H54 (cell line): Measurements from ENCODE around the gene ELAVL1.
A peak's percentile ranks its signal among the peaks of the same experiment; 100 is the strongest.
"Not testable (repeated sequence)": the region's sequence is repeated elsewhere in the genome, so short reads cannot be mapped to it uniquely, and the experiment has no call there.

Experiments
- DNase-seq: peaks from one replicate; pipeline ENCODE4 v3.0.0; 2011; ENCODE audit warnings: low spot score, mixed read lengths; ENCODE audit not compliant: insufficient read length
- FAIRE-seq: peaks from 3 replicates; lab custom pipeline; 2011; peaks lifted over from hg19 to GRCh38; lab: Jason Lieb, UNC
- POLR2A ChIP-seq: IDR thresholded peaks from 2 replicates; pipeline ENCODE4 v1.6.1; 2011; ENCODE audit warnings: low read depth, mild to moderate bottlenecking, low read length

Gene ELAVL1

GRCh38 chr19:7918615-7919421 lies 86.6 kb downstream of the ELAVL1 start:
- FAIRE-seq (no peak), DNase-seq (no peak)
- TF ChIP-seq POLR2A, result no peak

- not testable (repeated sequence) for FAIRE-seq, DNase-seq
Measured at GRCh38 chr19:7918062-7918614, 87.3 kb downstream of the ELAVL1 start.

- TF ChIP-seq POLR2A, result no peak
- DNase-seq (no peak), FAIRE-seq (no peak)
Measured at GRCh38 chr19:7917267-7918061, 88.0 kb downstream of the ELAVL1 start.

GRCh38 chr19:7916955-7917266 lies 88.5 kb downstream of the ELAVL1 start:
- DNase-seq, result no peak
- FAIRE-seq, result no peak
- 0 out of 2 replicates have a peak, but pooled peaks have one; percentile 0 for TF ChIP-seq POLR2A

GRCh38 chr19:7916103-7916954 lies 89.1 kb downstream of the ELAVL1 start:
- TF ChIP-seq POLR2A, result 0 out of 2 replicates have a peak, but pooled peaks have one; percentile 11
- FAIRE-seq (no peak), DNase-seq (no peak)

- no peak for TF ChIP-seq POLR2A
- FAIRE-seq, result no peak
Measured at GRCh38 chr19:7915250-7916102, 90.0 kb downstream of the ELAVL1 start.

GRCh38 chr19:7914598-7915045 lies 90.8 kb downstream of the ELAVL1 start, which contains the start of gene TGFBR3L:
TGFBR3L (plus strand) TSS chr19:7914830.
- no peak for DNase-seq
- no peak for FAIRE-seq
- no peak for TF ChIP-seq POLR2A

More at GRCh38 chr19:7915250-7916102, 90.0 kb downstream of the ELAVL1 start:
- DNase-seq, result no peak

GRCh38 chr19:7914099-7914498 lies 91.3 kb downstream of the ELAVL1 start:
- no peak for FAIRE-seq
- no peak for TF ChIP-seq POLR2A

GRCh38 chr19:7913652-7914051 lies 91.8 kb downstream of the ELAVL1 start:
- DNase-seq, result no peak
- no peak for FAIRE-seq
- no peak for TF ChIP-seq POLR2A

More at GRCh38 chr19:7914099-7914498, 91.3 kb downstream of the ELAVL1 start:
- no peak for DNase-seq

GRCh38 chr19:7912697-7913564 lies 92.5 kb downstream of the ELAVL1 start:
- FAIRE-seq, result no peak

GRCh38 chr19:7912144-7912696 lies 93.2 kb downstream of the ELAVL1 start:
- DNase-seq (no peak), FAIRE-seq (no peak)
- no peak for TF ChIP-seq POLR2A

More at GRCh38 chr19:7912697-7913564, 92.5 kb downstream of the ELAVL1 start:
- TF ChIP-seq POLR2A, result no peak
- DNase-seq, result no peak
